Activated T-cell treated with anti-CD3 and anti-CD28 coated beads for 1 hour (primary cell): ENCODE data around the gene JSRP1.
"Not testable (repeated sequence)": the region's sequence is repeated elsewhere in the genome, so short reads cannot be mapped to it uniquely, and the experiment has no call there.

Source experiments
- DNase-seq: peaks from one replicate; pipeline ENCODE4 v3.0.0-alpha.2; 2020; ENCODE audit warnings: low read depth

The JSRP1 gene

DNA sequence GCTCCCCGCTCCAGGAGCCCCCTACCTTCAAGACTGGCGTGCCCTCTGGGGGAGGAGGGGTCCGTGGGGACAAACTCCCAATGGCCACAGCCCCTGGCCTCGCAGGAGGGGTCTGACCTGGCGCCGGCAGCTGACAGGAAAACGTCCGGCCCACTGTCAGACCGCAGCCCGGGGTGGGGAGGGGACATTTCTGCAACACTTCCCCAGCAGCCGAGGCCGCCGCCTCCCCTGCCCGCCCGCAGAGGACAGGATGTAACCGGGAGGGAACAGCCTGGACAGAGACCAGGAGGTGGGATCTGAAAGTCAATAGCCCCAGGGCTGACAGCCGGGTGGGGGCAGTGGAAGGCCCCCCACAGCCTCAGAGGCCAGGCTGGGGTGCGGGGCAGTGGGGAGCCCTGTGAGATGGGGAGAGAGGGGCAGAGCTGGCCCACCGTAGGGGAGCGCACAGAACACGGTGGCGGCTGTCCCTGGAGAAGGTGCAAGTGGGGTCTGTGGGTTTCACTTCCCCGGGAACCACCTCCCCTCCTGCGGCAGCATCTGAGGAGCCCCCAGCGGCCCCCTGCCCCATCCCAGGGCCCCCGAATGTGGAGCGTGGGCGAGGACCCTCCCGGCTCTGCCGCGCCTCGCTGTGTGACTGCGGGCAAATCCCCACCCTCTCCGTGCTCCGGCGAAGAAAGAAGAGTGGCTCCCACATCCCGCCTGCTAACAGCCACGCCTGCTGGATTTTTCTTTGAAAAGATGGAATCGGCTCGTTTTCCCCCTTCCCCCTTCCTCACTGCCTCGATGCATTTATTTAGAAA is 26.0 kb upstream of the JSRP1 start, which contains the start of gene PEAK3:
PEAK3 (minus strand) TSS at position 114 of the 800 bp plus-strand sequence. CDS start 1,244 bp downstream, outside the sequence.
- no peak for DNase-seq

DNA sequence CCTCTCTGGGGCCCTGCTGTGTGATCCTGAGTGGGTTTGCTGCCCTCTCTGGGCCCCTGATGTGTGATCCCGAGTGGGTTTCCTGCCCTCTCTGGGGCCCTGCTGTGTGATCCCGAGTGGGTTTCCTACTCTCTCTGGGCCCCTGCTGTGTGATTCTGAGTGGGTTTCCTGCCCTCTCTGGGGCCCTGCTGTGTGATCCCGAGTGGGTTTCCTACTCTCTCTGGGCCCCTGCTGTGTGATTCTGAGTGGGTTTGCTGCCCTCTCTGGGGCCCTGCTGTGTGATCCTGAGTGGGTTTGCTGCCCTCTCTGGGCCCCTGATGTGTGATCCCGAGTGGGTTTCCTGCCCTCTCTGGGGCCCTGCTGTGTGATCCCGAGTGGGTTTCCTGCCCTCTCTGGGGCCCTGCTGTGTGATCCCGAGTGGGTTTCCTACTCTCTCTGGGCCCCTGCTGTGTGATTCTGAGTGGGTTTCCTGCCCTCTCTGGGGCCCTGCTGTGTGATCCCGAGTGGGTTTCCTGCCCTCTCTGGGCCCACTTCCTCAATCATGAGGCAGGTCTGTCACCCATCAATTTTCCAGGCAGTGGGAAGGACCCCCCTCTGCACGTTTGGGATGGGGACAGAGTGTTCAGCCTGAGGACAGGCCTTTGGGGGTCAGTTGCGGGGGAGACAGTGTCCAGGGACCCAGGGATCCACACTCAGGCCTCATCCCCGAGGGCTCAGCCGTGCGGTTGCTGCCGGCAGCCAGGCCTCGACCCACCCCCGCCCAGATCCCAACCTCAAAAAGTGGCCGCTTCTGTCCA is 25.2 kb upstream of the JSRP1 start:
- not testable (repeated sequence) for DNase-seq

DNA sequence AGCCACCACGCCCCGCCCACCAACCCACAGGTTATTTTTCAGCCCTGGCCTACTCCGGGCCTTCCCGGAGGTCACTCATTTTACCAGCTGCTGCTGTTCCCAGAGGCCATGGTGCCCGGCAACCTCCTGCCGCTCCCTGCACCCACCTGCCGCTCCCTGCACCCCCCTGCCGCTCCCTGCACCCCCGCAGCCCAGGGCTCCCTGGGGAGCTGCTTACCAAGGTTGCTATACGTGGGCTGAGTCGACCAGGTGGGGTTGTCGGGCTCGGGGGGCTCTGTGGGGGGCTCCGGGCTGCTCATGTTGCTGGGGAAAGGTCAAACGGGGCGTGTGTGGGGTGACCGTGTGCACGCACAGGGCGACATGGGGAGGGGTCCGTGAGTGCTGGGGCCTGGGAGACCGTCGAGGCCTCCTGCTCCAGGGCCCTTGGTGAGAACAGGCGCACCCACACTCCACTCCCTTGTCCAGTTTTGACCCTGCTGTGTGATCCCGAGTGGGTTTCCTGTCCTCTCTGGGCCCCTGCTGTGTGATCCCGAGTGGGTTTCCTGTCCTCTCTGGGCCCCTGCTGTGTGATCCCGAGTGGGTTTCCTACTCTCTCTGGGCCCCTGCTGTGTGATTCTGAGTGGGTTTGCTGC is 24.5 kb upstream of the JSRP1 start:
- no peak for DNase-seq

DNA sequence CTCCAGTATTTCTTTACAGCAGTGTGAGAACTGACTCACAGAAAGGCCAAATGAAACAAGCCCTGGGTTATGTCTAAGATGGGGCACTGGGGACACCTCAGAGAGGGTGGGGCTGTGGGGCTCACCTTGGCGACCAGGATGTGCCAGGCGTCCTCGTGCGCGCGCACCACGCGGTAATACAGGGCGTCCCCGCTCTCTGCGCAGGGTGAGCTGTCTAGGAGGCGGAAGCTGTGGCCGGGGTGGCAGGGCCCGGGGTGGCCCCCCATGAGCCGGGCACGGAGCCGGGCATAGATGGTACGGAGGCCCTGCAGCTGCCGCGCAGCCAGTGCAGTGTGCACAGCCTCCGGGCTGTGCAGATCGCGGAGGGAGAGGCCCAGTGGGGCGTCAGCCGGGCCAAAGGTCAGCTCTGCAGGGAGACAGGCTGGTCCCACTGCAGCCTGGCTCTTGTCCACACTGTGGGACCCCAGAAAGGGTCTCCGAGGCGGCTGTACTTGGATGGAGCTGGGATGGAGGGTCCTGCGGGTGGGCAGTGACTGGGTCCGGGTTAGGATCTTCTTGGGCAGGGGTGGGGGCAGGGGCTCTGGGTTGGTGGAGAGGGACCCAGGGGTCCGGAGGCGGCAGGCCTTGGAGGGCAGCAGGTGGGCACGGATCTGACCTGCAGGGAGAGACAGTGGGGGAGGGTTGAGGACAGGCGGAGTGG is 22.4 kb upstream of the JSRP1 start:
- no peak for DNase-seq

DNA sequence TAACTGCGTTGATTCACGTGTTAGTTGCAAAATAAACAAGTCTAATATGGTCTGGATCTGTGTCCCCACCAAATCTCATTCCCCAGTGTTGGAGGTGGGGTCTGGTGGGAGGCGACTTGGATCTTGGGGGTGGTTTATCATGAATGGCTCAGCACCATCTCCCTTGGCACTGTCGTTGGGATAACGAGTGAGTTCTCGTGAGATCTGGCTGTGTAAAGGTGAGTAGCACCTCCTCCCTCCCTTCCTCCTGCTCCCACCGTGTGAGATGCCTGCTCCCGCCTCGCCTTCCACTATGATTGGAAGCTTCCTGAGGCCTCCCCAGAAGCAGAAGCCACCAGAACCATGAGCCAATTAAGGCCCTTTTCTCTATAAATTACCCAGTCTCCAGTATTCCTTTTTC is 20.9 kb upstream of the JSRP1 start:
- no peak for DNase-seq

DNA sequence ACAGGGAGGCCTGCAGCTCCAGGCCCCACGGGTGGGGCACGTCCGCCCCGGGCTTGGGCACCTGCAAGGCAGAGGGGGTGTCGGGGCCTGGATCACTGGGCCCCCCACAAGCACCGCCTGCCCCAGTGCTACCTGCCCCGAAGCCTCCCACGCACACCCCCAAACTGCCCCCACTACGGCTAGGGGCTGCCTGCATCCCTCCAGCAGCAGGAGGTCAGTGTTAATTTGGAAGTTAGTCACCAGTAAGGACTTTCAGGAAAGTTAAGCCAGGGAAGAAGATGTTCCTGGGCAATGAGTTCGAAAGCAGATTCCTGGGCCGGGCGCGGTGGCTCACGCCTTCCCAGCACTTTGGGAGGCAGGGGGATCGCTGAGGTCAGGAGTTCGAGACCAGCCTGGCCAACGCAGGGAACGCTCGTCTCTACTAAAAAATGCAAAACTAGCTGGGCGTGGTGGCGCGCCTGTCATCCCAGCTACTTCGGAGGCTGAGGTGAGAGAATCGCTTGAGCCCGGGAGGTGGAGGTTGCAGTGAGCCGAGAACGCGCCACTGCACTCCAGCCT is 20.3 kb upstream of the JSRP1 start:
- DNase-seq = no peak

DNA sequence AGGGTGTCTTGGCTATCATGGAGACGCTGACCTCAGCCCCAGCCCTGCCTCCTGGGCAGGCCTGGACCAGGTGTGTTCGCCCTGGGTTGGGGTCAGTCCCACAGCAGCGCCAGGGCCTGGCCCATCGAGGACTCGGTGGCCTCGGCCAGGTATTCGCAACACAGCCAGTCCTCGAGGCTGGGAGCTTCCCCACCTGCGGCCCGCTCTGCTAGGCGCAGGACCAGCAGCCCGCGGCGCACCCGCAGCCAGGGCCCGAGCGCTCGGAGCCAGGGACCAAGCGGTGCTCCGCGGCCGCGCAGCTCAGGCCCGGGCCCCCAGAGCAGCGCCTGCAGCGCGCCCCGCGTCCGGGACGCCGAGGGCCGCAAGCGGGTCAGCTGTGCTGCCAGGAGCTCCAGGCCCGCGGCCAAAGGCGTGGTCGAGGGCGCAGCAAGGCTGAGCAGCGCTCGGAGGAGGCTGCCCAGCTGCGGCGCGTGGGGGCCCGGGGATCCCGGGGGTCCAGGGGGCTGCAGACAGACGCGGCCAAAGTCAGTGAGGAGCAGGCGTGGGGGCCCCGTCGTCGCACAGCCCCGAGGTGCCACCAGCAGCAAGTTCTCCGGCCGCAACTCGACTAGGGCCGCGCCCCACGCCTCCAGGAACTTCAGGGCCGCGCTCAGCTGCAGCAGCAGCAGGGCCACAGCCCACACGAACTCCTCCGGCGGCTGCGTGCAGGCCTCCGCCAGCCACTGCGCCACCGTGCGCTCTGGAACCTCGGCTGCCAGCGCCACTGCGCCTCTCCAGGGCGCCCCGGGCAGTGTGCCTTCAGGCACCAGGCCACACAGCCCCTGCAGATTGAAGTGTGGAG is 19.6 kb upstream of the JSRP1 start:
- no peak for DNase-seq

DNA sequence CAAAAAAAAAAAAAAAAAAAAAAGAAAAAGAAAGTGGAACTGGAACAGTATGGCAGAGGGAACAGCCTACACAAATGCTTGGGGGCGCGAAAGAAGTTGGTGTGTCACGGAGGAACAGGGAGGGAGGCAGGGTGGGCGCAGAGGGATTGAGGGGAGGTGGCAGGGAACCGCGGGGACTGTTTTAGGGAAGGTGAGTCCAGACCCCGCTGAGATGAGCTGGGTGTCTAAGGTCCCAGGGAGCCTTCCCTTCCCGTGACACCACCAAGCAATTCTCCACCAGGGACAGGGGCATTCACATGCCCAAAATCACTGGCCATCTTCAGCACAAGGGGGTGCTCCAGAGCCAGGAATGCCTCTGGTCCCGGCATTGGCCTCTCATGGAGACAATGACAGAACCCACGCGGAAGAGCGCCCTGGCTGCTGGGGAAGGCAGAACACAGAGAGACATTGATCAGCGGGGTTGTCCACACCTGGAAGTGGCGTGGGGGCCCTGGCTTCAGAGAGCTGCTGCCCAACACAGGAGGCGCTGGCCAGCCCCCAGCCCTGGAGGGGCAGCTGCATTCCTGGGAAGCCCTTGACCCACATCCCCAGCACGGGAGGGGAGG is 18.8 kb upstream of the JSRP1 start:
- no peak for DNase-seq

DNA sequence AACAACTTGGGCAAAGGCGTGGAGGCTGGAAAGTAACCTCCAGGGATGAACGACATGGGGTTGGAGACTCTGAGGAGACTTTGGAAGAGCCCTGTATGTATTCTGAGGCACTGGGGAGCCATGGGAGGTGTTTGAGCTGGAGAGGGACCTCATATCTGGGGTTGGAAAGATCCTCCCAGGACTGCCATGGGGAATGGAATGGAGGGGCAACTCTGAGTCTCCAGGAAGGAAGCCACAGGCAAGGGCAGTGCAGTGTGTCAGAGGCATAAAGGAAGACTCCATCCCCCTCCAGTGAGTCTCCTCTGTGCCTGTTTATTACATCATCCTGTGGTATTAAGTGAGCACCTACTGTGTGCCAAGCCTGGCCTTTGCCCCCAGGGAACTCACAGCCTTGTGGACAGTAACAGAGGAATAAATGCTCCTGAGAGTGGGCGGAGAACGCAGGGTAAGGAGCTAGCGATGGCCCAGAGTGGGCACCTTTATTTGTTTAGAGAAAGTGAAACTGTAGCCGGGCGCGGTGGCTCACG is 18.0 kb upstream of the JSRP1 start:
- no peak for DNase-seq

DNA sequence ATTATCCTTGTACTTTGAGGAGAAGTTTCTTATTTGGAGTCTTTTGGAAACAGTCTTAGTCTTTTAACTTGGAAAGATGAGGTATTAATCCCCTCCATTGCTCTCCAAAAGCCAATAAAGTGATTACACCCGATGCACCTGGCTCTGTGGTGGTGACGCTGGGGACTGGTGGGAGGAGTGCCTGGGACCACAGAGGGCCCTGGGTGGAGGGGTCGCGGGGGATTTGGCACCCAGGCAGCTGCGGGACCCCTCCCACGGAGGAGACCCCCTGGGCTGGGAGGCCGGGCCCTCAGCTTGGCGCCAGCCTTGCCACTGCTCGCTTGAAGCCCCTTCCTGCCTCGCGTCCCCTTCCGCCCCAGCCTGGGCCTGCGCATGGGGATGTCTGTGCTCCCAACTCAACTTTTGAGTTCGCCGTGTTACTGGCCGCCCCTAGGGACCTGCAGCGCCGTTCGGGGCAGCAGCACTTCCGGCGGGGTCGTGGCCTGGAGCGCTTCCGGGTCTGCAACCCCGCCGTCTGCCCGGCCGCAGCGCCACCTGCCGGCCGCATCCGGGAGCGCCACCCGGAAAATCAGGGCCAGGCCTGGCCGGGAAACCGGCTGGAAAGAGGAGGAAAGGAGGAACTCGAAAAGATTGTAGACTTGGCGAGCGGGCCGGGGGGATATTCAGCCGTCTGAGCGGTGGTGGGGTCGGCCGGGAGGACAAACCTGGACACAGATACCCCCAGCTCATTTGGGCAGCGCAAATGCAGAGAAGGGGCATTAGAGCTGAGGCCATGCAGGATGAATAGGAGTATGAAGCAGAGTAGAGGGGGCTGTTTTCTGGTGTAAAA is 17.4 kb upstream of the JSRP1 start:
- DNase-seq = peak; percentile 62

DNA sequence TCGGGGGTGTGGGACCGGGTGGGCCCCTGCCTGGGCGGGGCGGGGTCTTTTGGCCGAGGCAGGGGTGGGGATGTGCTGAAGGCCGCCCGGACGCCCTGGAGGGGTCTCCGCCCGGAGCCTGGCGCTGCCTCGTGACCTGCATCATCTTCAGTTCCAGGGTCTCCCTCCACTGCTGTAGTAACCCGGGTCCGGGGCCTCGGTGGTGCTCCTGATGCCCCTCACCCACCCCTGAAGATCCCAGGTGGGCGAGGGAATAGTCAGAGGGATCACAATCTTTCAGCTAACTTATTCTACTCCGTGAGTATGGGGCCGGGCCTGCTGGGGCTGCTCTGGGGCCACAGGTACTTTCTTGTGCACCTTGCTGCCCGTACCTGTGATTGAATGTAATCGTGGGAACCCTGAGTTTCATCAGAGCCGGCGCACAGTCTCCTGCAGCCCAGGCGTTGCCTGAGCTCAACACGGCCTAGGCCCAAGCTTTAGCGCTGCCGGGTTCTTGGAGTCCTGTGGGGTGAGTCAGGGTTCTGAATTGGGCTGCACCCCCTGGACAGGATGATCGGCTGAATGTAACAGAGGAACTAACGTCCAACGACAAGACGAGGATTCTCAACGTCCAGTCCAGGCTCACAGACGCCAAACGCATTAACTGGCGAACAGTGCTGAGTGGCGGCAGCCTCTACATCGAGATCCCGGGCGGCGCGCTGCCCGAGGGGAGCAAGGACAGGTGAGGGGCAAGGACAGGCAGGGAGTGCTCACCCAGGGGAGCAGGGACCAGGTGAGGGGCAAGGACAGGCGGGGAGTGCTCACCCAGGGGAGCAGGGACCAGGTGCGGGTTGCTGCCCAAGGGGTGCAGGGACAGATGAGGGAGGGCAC is 15.3 kb upstream of the JSRP1 start:
- DNase-seq = no peak

DNA sequence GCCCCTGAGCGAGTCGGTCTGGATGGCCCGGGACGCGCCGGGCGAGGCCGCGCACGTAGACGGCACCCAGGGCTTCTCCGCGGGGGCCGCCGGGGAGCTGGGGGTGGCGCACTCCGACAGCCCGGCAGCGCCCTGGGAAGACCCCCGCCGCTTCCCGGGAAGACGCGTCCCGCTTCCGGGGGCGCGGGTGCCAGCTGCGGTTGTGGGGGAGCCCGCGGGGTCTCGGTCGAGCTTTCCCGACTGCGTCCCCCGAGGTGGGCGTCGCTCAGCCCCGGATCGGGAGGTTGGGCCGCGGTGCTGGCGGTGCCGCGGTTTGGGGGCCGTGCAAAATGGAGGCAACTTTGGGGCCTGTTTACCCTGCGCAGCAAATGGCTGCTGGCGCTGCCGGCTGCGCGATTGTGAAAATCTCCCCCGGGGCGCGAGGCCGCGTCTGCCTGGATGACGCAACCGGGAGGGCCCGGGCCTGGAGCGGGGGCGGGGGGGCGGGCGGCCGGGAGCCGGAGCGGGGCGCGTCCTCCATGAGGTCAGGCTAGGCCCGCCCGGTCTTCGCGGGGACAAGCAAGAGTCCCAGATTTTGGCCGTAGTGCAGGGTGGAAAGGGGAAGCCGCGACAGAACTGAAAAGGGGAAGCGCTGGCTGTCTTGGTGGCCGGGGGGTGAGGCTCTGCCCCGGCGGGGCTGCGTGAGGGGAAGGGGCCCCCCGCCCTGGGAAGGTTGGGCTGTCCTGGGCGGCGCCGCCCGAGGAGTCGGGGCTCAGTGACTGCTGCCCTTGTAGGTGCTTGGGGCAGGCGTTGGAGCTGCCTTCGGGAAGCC is 14.4 kb upstream of the JSRP1 start:
- peak; percentile 48 for DNase-seq

DNA sequence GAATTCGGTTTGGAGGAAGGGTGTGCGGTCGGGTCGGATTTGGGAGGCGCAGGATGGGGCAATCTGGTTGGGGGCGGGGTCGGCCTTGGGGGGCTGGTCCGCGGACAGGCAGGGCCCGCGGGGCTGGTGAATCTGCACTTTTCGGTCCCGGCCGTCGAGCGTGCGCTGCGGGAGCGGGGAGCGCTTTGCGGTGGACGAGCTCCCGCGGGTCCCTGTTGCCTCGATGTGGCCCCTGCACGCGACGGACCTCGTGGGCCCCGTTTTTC is 13.9 kb upstream of the JSRP1 start:
- DNase-seq = no peak

DNA sequence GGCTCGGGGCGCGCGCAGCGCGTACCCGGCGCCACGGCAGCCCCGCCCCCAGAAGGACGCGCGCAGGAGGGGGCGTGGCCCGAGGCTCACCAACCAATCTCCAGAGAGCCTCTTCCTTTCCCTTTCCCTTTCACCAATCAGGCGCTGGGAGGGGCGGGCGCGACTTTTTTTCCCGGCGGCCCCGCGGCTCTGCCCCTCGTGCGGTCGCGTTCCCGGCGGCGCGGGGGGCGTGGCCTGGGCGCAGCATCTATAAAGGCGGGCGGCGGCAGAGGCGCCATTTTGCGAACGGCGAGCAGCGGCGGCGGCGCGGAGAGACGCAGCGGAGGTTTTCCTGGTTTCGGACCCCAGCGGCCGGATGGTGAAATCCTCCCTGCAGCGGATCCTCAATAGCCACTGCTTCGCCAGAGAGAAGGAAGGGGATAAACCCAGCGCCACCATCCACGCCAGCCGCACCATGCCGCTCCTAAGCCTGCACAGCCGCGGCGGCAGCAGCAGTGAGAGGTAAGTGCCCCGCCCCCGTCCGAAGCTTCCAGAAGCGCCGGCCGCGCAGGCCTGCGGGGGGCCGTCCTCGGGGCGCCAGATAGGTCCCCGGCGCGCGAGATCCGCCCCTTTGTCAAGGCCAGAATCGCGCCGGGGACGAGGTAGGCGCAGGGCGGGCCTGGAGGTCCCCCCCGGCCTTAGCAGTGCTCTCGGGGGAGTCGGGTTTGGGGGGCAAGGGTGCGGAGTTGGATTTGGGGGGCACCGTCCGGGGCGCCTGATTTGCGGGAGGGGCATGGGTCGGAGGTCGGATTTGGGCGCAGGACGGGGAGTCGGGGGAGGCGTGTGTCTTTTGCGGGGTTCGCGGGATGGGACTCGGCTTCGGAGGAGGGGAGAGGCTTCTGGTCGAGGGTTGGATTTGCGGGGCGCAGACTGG is 13.3 kb upstream of the JSRP1 start:
- DNase-seq = peak; percentile 98

DNA sequence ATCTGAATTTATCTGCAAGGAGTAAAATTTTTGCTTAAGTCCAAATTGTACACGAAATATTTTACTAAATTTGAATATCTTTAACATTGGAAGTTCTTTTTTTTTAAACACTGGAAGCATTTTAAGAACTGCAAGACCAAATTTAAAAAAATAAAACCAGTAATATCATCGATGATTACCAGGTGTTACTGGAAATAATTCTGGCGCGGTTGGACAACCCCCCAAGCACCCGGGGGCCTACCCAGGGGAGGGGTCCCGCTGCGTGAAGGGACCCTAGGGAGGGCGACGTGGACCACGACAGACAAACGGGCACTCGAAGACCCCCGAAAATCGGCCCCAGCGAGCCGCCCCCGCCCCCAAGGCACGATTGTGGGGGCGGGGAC is 12.6 kb upstream of the JSRP1 start:
- DNase-seq = no peak

DNA sequence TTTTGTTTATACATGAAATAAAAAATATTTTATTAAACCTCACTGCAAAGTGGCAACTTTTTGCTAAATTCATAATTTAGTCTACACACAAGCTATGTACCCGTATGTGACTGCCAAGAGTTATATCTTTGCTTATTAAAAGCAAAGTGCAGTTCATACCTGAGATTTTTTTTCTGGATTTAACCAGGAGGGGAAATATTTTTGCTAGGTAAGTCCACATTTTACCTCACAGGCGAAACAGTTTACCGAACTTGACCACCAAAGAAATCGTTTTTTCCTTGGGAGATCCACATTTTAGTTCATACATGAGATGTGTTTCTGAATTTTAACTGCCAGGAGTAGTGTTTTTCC is 12.2 kb upstream of the JSRP1 start:
- no peak for DNase-seq
